Right atrium auricular region (tissue), 2 donors: ENCODE measurements around the gene CARNS1. TPM values are rescaled to one million over a fixed set of nuclear protein-coding genes. Genes with fewer than 3 reads are reported as not detected.

ENCODE experiments used
- DNase-seq: peaks from one replicate; pipeline ENCODE4 v3.0.0-alpha.2; 2019; ENCODE audit warnings: low spot score
- H3K27ac ChIP-seq, 2 donors: fragments of 200-600 bp; sonication (generic); 1 replicate in 1 of 2; 2 replicates in 1 of 2; pipeline ENCODE4 v1.5.1; 2016 to 2019
- H3K27me3 ChIP-seq, 2 donors: fragments of 200-600 bp; sonication (generic); one replicate each; pipeline versions ENCODE4 v1.5.1 to v1.6.0; 2017 to 2019
- H3K36me3 ChIP-seq: fragments of 200-600 bp; sonication (generic); one replicate; pipeline ENCODE4 v1.5.1; 2016
- H3K4me1 ChIP-seq, 2 donors: fragments of 200-600 bp; sonication (generic); one replicate each; pipeline versions ENCODE4 v1.5.1 to v1.6.0; 2017 to 2019
- H3K4me3 ChIP-seq, 2 donors: fragments of 200-600 bp; sonication (generic); 1 replicate in 1 of 2; 2 replicates in 1 of 2; pipeline ENCODE4 v1.5.1; 2017 to 2019; ENCODE audit warnings: mild to moderate bottlenecking in 1 of 2, moderate library complexity in 1 of 2
- H3K9me3 ChIP-seq, 2 donors: fragments of 200-600 bp; sonication (generic); one replicate each; pipeline ENCODE4 v1.5.1; 2019
- CTCF ChIP-seq, 2 donors: fragments of 200-600 bp; sonication (generic); IDR thresholded peaks; one replicate each; pipeline ENCODE4 v1.5.1; 2019; ENCODE audit warnings: antibody characterized with exemption in 2 of 2
- total RNA-seq, 2 donors: library from RNA; depleted of rRNA; stranded (reverse); fragments of >200 nt; gene quantifications; one replicate each; pipeline ENCODE4 v1.1.0, GENCODE V29; 2016

Gene CARNS1
- total RNA-seq, 2 donors from 2014 or later, result 9.7 to 9.9 TPM

- no peak for TF ChIP-seq CTCF (IDR thresholded peaks at IDR 0.05)
- peaks cover 0 to 49% of the 10 kb centered on the region in 2 donors for H3K4me1 ChIP-seq
- peaks cover 22% of the 10 kb centered on the region for H3K36me3 ChIP-seq
- peak overlapping the region; percentile 77 to 91 for H3K4me3 ChIP-seq
- no peak for DNase-seq
- H3K27me3 ChIP-seq, result no peaks in the 10 kb centered on the region
- no peaks in the 10 kb centered on the region for H3K9me3 ChIP-seq
- H3K27ac ChIP-seq, result peak overlapping the region; percentile 94 to 97
Measured at GRCh38 chr11:67442504-67443404, 27.3 kb downstream of the CARNS1 start.

DNA sequence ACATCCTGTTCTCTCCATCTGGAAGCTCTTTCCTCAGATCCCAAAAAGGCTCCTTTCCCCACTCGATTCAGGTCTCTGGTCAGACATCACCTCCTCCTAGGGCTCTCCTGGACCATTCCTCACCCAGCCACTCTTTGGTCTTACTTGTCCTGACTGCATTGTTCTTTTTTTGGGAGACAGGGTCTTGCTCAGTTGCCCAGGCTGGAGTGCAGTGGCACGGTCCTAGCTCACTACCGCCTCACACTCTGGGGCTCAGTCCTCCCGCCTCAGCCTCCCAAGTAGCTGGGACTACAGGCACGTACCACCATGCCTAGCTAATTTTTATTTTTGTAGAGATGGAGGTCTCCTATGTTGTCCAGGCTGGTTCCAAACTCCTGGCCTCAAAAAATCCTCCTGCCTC, 30.0 kb downstream of the CARNS1 start:
- Histone ChIP-seq H3K4me1 (peaks cover 0 to 29% of the 10 kb centered on the region in 2 donors), H3K36me3 (peaks cover 12% of the 10 kb centered on the region), H3K27me3 (no peaks in the 10 kb centered on the region), H3K27ac (no peak overlapping the region), H3K9me3 (no peaks in the 10 kb centered on the region), H3K4me3 (no peak overlapping the region)
- DNase-seq, result no peak
- no peak for TF ChIP-seq CTCF (IDR thresholded peaks at IDR 0.05)

DNA sequence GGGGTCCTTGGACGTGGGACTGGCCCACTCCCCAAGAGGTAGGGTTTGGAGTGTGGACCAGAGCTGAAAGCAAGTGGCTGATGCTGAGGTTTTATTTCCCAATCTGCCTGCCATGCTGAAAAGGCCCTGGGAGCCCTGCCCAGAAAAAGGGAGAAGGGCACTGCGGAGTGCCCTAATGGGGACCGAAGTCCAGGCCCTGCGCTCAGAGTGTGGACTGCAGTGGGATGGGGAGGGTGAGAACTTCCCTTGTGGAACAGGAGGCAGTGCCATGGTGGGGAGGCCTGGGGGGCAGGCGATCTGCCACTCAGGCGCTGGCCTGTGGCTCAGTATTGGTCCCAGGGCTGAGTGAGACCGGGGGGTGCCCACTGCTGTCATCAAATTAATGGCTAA, 32.7 kb downstream of the CARNS1 start:
- Histone ChIP-seq H3K4me3 (no peak overlapping the region), H3K27ac (no peak overlapping the region), H3K36me3 (no peaks in the 10 kb centered on the region), H3K9me3 (no peaks in the 10 kb centered on the region), H3K4me1 (peaks cover 0 to 7% of the 10 kb centered on the region in 2 donors), H3K27me3 (no peaks in the 10 kb centered on the region)
- no peak for DNase-seq
- no peak for TF ChIP-seq CTCF (IDR thresholded peaks at IDR 0.05)

DNA sequence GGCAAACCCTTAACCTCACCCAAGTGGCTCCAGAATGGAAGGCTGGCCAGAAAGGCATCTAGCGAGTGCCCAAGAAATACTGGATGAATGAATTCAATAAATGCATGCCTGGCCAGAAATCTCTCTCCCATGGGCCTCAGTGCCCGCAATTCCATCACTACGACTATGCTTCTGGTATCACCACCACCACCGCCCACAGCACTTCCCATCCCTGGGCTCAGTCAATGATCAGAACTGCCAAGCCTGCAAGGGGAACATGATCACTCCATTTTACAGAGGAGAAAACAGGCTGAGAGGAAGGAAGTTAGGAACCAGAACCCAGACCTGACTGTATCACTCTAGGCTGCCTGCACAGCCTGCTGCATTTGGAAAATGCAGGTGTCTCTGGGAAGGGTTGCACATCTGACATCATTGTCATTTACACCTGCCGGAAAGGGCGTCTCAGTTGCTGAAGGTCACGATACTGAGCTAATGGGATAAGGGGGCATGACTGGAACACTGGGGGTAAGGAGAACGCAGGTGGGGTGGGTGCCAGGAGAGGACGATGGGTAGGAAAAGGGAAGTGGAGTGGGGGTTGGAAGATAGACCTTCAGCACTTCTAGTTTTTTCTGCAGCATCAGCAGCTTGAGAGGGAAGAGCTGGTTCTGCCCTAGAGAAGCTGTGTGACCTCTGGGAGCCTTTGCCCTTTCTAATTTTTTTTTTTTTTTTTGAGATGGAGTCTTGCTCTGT, 33.8 kb downstream of the CARNS1 start:
- H3K4me3 ChIP-seq, result no peak overlapping the region
- no peaks in the 10 kb centered on the region for H3K9me3 ChIP-seq
- H3K27ac ChIP-seq, result no peak overlapping the region
- no peaks in the 10 kb centered on the region for H3K27me3 ChIP-seq
- peaks cover 0 to 3% of the 10 kb centered on the region in 2 donors for H3K4me1 ChIP-seq
- H3K36me3 ChIP-seq, result no peaks in the 10 kb centered on the region
- DNase-seq, result no peak
- TF ChIP-seq CTCF (IDR thresholded peaks at IDR 0.05), result no peak

DNA sequence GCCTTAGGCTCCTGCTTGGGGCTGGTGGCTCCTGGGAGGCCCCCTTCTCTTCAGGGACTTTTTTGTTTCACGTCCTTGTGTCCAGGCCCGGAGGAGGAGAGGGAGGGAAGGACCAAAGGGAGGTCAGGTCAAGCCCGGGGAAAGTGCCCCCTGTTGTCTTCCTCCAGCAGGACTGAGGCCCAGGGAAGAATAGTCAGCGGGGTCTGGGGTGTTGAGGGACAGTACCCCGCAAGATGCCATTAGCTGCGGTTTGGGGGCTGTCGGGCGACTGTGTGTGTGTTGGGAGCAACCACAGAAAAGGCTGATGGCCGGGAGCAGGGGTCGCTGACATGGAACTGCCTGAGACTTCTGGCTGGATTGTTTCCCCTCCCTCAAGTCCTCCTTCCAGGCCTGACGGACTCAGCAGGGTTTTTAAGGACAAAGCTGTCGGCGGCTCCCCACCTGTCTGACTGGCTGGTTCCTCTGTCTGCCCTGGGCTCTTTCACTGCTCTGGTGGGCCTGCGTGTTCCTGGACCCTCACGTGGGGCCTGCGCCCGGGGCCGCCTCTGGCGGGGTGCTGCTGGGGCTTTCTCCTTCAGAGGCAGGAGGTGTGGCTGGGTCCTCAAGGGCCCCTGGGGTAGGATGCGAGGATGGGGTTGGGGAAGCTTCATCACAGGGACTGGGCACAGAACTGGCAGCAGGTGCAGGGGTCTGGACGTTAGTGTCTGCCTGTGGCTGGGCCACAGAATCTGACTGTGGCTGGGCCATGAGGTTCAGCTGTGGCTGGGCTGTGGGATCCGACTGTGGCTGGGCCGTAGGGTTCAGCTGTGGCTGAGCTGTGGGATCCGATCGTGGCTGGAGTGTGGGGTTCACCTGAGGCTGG, 35.5 kb downstream of the CARNS1 start:
- Histone ChIP-seq H3K27ac (no peak overlapping the region), H3K9me3 (no peaks in the 10 kb centered on the region), H3K27me3 (no peaks in the 10 kb centered on the region), H3K4me1 (no peaks in the 10 kb centered on the region), H3K36me3 (no peaks in the 10 kb centered on the region), H3K4me3 (no peak overlapping the region)
- TF ChIP-seq CTCF (IDR thresholded peaks at IDR 0.05), result no peak
- no peak for DNase-seq
